Activated gamma-delta T cell treated with Interleukin-2 at 50 U/mL for 16 hours (primary cell): ENCODE results near the gene MAB21L1.

Experiments
- DNase-seq: peaks from one replicate; pipeline ENCODE4 v3.0.0-alpha.2; 2020

Gene MAB21L1

GRCh38 chr13:35479038-35479492 is 2.6 kb upstream of the MAB21L1 start:
- no peak for DNase-seq

- no peak for DNase-seq
Measured at GRCh38 chr13:35478271-35479037, 2.0 kb upstream of the MAB21L1 start.

- no peak for DNase-seq
Measured at GRCh38 chr13:35477386-35477946, 977 bp upstream of the MAB21L1 start.

- DNase-seq = no peak
Measured at GRCh38 chr13:35475212-35475959, 1.1 kb downstream of the MAB21L1 start.

DNA sequence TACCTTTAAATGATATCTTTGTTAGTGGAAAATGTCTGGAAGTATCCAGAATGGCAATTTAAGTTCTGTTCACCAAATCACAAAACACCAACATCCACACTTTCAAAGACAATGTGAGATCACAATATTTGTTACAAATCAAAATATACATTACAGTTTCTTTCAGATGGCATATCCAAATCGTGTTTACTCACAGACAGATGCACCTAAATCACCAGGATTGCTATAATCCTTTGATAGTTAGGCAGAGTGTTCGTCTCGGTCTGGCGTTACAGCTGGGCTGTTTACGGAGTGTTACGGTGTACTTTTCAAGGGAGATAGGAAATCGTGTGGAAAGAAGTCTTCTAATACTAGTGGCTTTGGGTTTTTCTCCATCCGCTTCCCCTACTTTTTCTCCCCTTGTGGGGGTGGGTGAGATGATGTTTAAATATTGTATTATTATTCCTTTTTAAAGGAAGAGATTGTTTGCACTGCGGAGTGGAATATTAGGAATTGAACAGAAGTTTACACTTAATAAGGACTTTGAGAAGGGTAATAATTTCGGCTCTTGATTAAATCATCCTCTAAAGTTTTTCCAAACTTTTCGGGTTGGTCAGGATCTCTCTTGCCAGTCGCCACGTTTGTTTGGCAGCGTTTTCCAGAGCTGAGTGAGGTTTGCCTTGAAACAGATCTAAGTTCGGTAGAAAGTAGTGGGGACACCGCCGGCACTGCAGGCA is 1.8 kb downstream of the MAB21L1 start:
- DNase-seq = no peak

DNA sequence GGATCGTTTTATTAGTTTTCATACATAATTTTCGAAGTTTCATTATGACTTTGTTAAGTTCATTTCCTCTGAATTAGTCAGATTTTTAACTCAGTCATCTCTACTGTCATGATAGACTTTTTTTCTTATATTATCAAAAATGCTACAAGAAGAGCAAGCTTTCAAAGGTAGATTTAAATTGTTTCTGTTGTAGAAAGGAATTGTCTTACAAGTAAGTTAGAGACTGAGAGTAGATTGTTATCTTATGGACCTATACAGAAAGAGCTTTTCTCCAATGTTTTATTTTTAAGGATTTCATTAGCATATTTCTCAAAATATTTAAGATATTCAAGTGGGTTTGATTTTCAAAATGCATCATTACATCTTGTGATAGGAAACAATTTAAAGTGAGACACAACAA is 2.7 kb downstream of the MAB21L1 start:
- no peak for DNase-seq

- no peak for DNase-seq
Measured at GRCh38 chr13:35473206-35473775, 3.2 kb downstream of the MAB21L1 start.

DNA sequence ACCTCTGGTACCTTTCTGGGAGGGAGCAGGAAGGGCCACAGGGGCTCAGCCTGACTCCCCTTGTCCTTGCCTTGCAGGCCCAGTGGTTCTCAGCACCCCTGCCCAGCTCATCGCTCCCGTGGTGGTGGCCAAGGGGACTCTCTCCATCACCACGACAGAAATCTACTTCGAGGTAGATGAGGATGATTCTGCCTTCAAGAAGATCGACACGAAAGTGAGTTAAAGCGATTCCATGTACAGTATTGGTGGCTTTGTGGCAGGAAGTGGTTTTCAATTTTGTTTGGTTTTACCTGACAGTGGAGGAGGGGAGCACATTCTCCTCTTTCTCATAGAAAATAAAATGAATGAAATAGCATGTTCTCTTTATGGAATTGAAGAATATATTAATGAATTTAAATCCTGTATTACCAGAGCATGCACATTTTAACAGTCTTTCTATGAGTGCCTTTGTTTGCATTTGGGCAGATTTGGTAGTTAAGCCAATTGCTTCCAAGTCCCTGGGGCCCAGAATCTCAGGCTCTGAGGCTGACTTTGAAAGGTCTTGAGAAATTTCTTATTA is 4.1 kb downstream of the MAB21L1 start:
- no peak for DNase-seq

GRCh38 chr13:35471706-35472322 is 4.7 kb downstream of the MAB21L1 start:
- no peak for DNase-seq

GRCh38 chr13:35470671-35471661 is 5.5 kb downstream of the MAB21L1 start:
- no peak for DNase-seq

DNA sequence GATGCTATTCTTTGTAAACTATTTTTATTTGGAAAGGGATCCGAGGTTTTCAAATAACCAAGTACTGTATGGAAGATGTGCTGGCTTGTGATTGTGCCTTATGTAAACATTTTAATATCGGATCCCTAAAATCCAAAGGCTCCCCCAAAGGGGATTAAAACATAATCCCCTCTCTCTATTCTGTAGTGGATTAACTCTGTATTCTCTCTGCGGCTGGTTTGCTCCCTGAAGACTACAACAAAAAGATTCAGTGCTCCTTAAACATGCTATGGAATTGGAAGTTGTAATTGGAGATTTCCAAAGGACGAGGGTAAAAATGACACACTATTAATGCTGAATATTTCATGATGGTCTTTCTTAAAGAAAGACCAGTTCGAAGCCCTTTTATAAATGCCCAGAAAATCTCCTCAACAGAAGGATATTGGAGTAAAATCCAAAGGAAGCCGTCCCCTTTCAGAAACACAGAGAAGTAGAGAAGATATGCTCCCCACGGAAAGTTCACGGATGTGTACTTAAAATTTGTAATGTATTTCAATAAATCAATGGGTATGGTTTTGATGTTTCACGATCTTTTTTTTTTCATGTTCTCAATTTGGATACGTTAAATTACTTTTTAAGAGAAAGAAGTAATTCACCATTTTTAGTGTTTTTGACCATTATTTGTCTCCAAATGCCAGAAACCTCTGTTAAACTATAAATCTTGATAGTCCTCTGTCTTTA is 6.5 kb downstream of the MAB21L1 start:
- no peak for DNase-seq

- DNase-seq = no peak
Measured at GRCh38 chr13:35468195-35468594, 8.3 kb downstream of the MAB21L1 start.

- DNase-seq = no peak
Measured at GRCh38 chr13:35465371-35465770, 11.1 kb downstream of the MAB21L1 start.

DNA sequence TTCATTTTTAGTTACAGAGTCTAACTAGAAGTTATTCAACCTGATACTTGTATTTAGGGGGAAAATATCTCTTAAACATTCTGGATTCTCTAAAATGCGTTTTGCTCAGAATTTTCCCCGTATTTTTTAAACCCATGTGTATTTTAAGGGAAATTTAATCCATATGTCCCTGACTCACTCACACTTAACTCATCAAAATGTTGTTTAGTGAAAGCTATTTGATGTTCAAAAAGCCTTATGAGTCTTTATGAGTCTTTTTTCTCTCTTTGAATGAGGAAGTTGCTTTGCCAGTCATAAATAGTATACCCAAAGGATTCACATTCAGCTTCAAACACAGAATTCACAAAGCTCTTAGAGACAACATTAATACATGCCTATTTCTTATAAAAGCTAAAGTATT is 16.4 kb downstream of the MAB21L1 start:
- no peak for DNase-seq

- DNase-seq = no peak
Measured at GRCh38 chr13:35457258-35457657, 19.2 kb downstream of the MAB21L1 start.

GRCh38 chr13:35455022-35455421 is 21.5 kb downstream of the MAB21L1 start:
- DNase-seq = no peak

DNA sequence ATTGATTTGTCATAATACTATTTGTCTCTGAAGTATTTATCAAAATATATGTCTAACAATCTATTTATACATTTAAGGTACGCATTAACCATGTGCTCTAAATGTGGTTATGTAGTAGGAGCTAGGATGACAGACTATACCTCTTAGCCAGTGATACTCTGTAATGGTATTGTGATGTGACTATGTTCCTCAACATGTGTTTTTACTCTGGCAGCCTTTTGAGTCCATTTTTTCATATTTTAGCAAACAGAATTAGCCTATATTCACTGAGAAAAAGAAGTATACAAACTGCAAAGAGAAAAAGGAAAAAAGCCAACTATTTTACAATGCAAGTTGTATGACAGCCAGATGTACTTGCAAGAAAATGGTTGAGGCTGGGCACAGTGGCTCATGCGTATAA is 26.7 kb downstream of the MAB21L1 start:
- DNase-seq = no peak

- DNase-seq = no peak
Measured at GRCh38 chr13:35448465-35448864, 28.0 kb downstream of the MAB21L1 start.
